ENCODE measurements around the gene KCNMA1. TPM values are rescaled to one million over a fixed set of nuclear protein-coding genes. Genes with fewer than 3 reads are reported as not detected.
"Not testable (repeated sequence)": the region's sequence is repeated elsewhere in the genome, so short reads cannot be mapped to it uniquely, and the experiment has no call there.

Gene KCNMA1
- total and polyA plus RNA-seq, 8 donors, result 0.92 to 155 (median 54.3) TPM

- H3K9me3 ChIP-seq, result peaks cover 0 to 8% (median 7%) of the 10 kb centered on the region in 4 donors
- WGBS, 5 donors, result 12 to 36% (median 30%) methylated on average over 2 of the region's 2 CpGs
- intact Hi-C loops (cut with DNase I; ENCODE audit: low total_unique reads), result no loop called here
- H3K27me3 ChIP-seq, result peaks cover 0 to 6% (median 0%) of the 10 kb centered on the region in 3 donors
- no peak for TF ChIP-seq EP300 (IDR thresholded peaks at IDR 0.05)
- TF ChIP-seq POLR2A (IDR thresholded peaks at IDR 0.05), result no peak
- TF ChIP-seq CTCF (IDR thresholded peaks at IDR 0.05), result no peak
- no peak for TF ChIP-seq POLR2AphosphoS5 (IDR thresholded peaks at IDR 0.05)
- no peak overlapping the region for H3K4me3 ChIP-seq
- no peak overlapping the region for H3K27ac ChIP-seq
- no peaks in the 10 kb centered on the region for H3K4me1 ChIP-seq
- no peaks in the 10 kb centered on the region for H3K36me3 ChIP-seq
- DNase-seq, result no peak
Observed at GRCh38 chr10:77664008-77664407, 26.4 kb upstream of the KCNMA1 start.

- no peak for DNase-seq
- H3K27me3 ChIP-seq, result peaks cover 0 to 6% (median 0%) of the 10 kb centered on the region in 3 donors
- H3K4me1 ChIP-seq, result no peaks in the 10 kb centered on the region
- TF ChIP-seq POLR2AphosphoS5 (IDR thresholded peaks at IDR 0.05) (no peak), EP300 (IDR thresholded peaks at IDR 0.05) (no peak), POLR2A (IDR thresholded peaks at IDR 0.05) (no peak), CTCF (IDR thresholded peaks at IDR 0.05) (no peak)
- H3K9me3 ChIP-seq, result peaks cover 0 to 17% (median 11%) of the 10 kb centered on the region in 4 donors
- no peaks in the 10 kb centered on the region for H3K36me3 ChIP-seq
- H3K27ac ChIP-seq, result no peak overlapping the region
- intact Hi-C loops (cut with DNase I; ENCODE audit: low total_unique reads), result no loop called here
- WGBS, 5 donors, result 50 to 73% (median 59%) methylated on average over 6 of the region's 6 CpGs
- H3K4me3 ChIP-seq, result no peak overlapping the region
Observed at GRCh38 chr10:77661674-77662073, 24.1 kb upstream of the KCNMA1 start.

GRCh38 chr10:77661100-77661499 is 23.5 kb upstream of the KCNMA1 start:
- Histone ChIP-seq H3K27ac (no peak overlapping the region), H3K9me3 (peaks cover 0 to 17% (median 11%) of the 10 kb centered on the region in 4 donors), H3K36me3 (no peaks in the 10 kb centered on the region), H3K4me3 (no peak overlapping the region), H3K4me1 (no peaks in the 10 kb centered on the region), H3K27me3 (peaks cover 0 to 6% (median 0%) of the 10 kb centered on the region in 3 donors)
- no peak for DNase-seq
- intact Hi-C loops (cut with DNase I; ENCODE audit: low total_unique reads), result no loop called here
- TF ChIP-seq POLR2AphosphoS5 (IDR thresholded peaks at IDR 0.05), result no peak
- no peak for TF ChIP-seq CTCF (IDR thresholded peaks at IDR 0.05)
- no peak for TF ChIP-seq EP300 (IDR thresholded peaks at IDR 0.05)
- TF ChIP-seq POLR2A (IDR thresholded peaks at IDR 0.05), result no peak
- WGBS, 5 donors, result 53 to 68% (median 63%) methylated on average over 3 of the region's 3 CpGs

GRCh38 chr10:77659046-77659670 is 21.6 kb upstream of the KCNMA1 start:
- H3K9me3 ChIP-seq, result peaks cover 0 to 17% (median 11%) of the 10 kb centered on the region in 4 donors
- H3K27me3 ChIP-seq; H3K27ac ChIP-seq; DNase-seq; intact Hi-C loops (cut with DNase I; ENCODE audit: low total_unique reads); H3K4me1 ChIP-seq; H3K36me3 ChIP-seq; H3K4me3 ChIP-seq: not testable (repeated sequence)
- WGBS, 5 donors, result 94 to 97% (median 95%) methylated on average over 3 of the region's 3 CpGs

- peaks cover 0 to 11% (median 4%) of the 10 kb centered on the region in 4 donors for H3K9me3 ChIP-seq
- no peak for TF ChIP-seq POLR2AphosphoS5 (IDR thresholded peaks at IDR 0.05)
- no peak for TF ChIP-seq POLR2A (IDR thresholded peaks at IDR 0.05)
- TF ChIP-seq EP300 (IDR thresholded peaks at IDR 0.05), result no peak
- TF ChIP-seq CTCF (IDR thresholded peaks at IDR 0.05), result no peak
- intact Hi-C loops (cut with DNase I; ENCODE audit: low total_unique reads), result no loop called here
- no peak overlapping the region for H3K4me3 ChIP-seq
- no peaks in the 10 kb centered on the region for H3K36me3 ChIP-seq
- H3K27ac ChIP-seq, result no peak overlapping the region
- no peak for DNase-seq
- H3K4me1 ChIP-seq, result no peaks in the 10 kb centered on the region
- H3K27me3 ChIP-seq, result peaks cover 0 to 11% (median 0%) of the 10 kb centered on the region in 3 donors
Observed at GRCh38 chr10:77653210-77653609, 15.6 kb upstream of the KCNMA1 start.
